ENCODE measurements around the gene HOXC9. TPM values are rescaled to one million over a fixed set of nuclear protein-coding genes. Genes with fewer than 3 reads are reported as not detected.

Gene HOXC9
- total and polyA plus RNA-seq, 9 of the 15 experiments (the other 6 are each of a cell fraction or from before 2014, with no cell fraction given): 1.1 to 10.5 (median 9.3) TPM

DNA sequence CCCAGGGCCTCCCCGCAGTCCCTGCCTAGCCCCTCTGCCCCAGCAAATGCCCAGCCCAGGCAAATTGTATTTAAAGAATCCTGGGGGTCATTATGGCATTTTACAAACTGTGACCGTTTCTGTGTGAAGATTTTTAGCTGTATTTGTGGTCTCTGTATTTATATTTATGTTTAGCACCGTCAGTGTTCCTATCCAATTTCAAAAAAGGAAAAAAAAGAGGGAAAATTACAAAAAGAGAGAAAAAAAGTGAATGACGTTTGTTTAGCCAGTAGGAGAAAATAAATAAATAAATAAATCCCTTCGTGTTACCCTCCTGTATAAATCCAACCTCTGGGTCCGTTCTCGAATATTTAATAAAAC lies 30.5 kb downstream of the HOXC9 start:
- DNase-seq (ENCODE audit: extremely low read depth in 1 of 4, low spot score in 3 of 4) (no peak), ATAC-seq (no peak), FAIRE-seq (no peak)
- Histone ChIP-seq H3K9ac (ENCODE audit: insufficient read depth in 1 of 2, low read depth in 2 of 2, low read length in 2 of 2) (no peak overlapping the region), H3K4me2 (ENCODE audit: insufficient read depth, low read length) (no peak overlapping the region), H3K79me2 (ENCODE audit: control insufficient read depth, insufficient read depth, low read length) (no peaks in the 10 kb centered on the region), H3K9me1 (ENCODE audit: control insufficient read depth, insufficient read depth, low read length) (no peaks in the 10 kb centered on the region), H4K20me1 (replicated peaks; ENCODE audit: control insufficient read depth, insufficient read depth, low read length) (no peaks in the 10 kb centered on the region), H3K4me3 (no peak overlapping the region), H2AFZ (ENCODE audit: low read depth, low read length) (no peak overlapping the region), H3K36me3 (ENCODE audit: control insufficient read depth, insufficient read depth, low read length) (peaks cover 2% of the 10 kb centered on the region; the same call in 1 of the 3 replicates), H3K9me3 (replicated peaks; ENCODE audit: control insufficient read depth, insufficient read depth, low read depth, low read length) (no peaks in the 10 kb centered on the region), H3K4me1 (replicated peaks in 1 of 2; ENCODE audit: control insufficient read depth in 2 of 2, insufficient read depth in 2 of 2, low read length in 2 of 2) (peaks cover 3 to 25% of the 10 kb centered on the region in 2 experiments; a peak in 3 of 5 replicates), H3K27me3 (ENCODE audit: control insufficient read depth in 2 of 2, insufficient read depth in 2 of 2, low read length in 2 of 2) (no peaks in the 10 kb centered on the region), H3K27ac (ENCODE audit: extremely low read depth, low read depth, low read length) (no peak overlapping the region)
- 80% methylated on average over 6 of the region's 7 CpGs for WGBS (ENCODE audit: insufficient coverage, low coverage, missing lambda C conversion rate)
- no peak for TF ChIP-seq HNRNPL (IDR thresholded peaks at IDR 0.05; ENCODE audit: low read depth, low read length)
- TF ChIP-seq MED1 (CRISPR knock-in tag; IDR thresholded peaks at IDR 0.05; ENCODE audit: borderline replicate concordance): no peak
- no peak for TF ChIP-seq NFATC3 (IDR thresholded peaks at IDR 0.05)
- TF ChIP-seq TEAD4 (IDR thresholded peaks at IDR 0.05; ENCODE audit: low read length): no peak
- no peak for TF ChIP-seq TEAD4 (CRISPR knock-in tag; IDR thresholded peaks at IDR 0.05; ENCODE audit: borderline replicate concordance)
- no peak for TF ChIP-seq RBM39 (optimal IDR thresholded peaks at IDR 0.05; ENCODE audit: low read depth, low read length)
- no peak for TF ChIP-seq ZNF766 (CRISPR knock-in tag; conservative IDR thresholded peaks at IDR 0.05)
- TF ChIP-seq ZBTB11 (CRISPR knock-in tag; IDR thresholded peaks at IDR 0.05): no peak
- no peak for TF ChIP-seq HDGF (IDR thresholded peaks at IDR 0.05)
- TF ChIP-seq KLF1 (tag; IDR thresholded peaks at IDR 0.05): no peak
- TF ChIP-seq ZFP36 (IDR thresholded peaks at IDR 0.05; ENCODE audit: low read depth, low read length, partially characterized antibody): no peak
- TF ChIP-seq, protein P1, sequence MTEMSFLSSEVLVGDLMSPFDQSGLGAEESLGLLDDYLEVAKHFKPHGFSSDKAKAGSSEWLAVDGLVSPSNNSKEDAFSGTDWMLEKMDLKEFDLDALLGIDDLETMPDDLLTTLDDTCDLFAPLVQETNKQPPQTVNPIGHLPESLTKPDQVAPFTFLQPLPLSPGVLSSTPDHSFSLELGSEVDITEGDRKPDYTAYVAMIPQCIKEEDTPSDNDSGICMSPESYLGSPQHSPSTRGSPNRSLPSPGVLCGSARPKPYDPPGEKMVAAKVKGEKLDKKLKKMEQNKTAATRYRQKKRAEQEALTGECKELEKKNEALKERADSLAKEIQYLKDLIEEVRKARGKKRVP (CRISPR knock-in tag; IDR thresholded peaks at IDR 0.05): no peak
- TF ChIP-seq PATZ1 (CRISPR knock-in tag; IDR thresholded peaks at IDR 0.05; ENCODE audit: borderline replicate concordance): no peak
- TF ChIP-seq KDM1A (IDR thresholded peaks at IDR 0.05): no peak
- TF ChIP-seq ZNF408 (CRISPR knock-in tag; IDR thresholded peaks at IDR 0.05; ENCODE audit: low read depth): no peak
- TF ChIP-seq POLR2G (IDR thresholded peaks at IDR 0.05; ENCODE audit: low read depth, low read length): no peak
- no peak for TF ChIP-seq SMAD4 (CRISPR knock-in tag; conservative IDR thresholded peaks at IDR 0.05)
- in situ Hi-C loops (cut with MboI): no loop called here
- ChIA-PET POLR2A (interaction anchor here (0.8 kb wide), 1 partner anchor 13 kb away, joined by 3 read pairs; no protein-coding TSS in a partner anchor), CTCF (ENCODE audit: low intra/inter-chr PET ratio) (no interaction called here)
- intact Hi-C loops (cut with micrococcal nuclease): no loop called here
- no TSS peak for BruUV-seq (replicated peaks)
